ENCODE measurements around the gene SLC2A1.

DNA sequence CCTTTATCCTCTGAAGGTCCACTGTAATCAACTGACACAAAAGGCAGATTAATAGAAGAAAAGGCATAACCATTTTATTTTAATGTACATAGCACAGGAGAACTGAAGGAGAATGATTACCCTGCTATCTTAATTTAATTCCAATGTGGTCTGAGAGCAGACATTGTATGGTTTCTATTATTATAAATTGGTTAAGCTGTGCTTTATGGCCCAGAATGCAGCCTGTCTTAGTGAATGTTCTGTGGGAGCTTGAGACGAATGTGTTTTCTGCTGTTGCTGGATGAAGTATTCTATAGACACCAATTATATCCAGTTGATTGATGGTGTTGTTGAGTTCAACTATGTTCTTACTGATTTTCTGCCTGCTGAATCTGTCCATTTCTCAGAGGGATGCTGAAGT, 25.0 kb upstream of the SLC2A1 start:
- TF ChIP-seq HDAC2 (IDR thresholded peaks at IDR 0.05) = no peak
- TF ChIP-seq, protein P1, sequence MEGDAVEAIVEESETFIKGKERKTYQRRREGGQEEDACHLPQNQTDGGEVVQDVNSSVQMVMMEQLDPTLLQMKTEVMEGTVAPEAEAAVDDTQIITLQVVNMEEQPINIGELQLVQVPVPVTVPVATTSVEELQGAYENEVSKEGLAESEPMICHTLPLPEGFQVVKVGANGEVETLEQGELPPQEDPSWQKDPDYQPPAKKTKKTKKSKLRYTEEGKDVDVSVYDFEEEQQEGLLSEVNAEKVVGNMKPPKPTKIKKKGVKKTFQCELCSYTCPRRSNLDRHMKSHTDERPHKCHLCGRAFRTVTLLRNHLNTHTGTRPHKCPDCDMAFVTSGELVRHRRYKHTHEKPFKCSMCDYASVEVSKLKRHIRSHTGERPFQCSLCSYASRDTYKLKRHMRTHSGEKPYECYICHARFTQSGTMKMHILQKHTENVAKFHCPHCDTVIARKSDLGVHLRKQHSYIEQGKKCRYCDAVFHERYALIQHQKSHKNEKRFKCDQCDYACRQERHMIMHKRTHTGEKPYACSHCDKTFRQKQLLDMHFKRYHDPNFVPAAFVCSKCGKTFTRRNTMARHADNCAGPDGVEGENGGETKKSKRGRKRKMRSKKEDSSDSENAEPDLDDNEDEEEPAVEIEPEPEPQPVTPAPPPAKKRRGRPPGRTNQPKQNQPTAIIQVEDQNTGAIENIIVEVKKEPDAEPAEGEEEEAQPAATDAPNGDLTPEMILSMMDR (IDR thresholded peaks at IDR 0.05 in 2 of 3, conservative IDR thresholded peaks at IDR 0.05 in 1 of 3; ENCODE audit: insufficient read depth in 2 of 3, low read depth in 1 of 3, low read length in 3 of 3) = no peak
- TF ChIP-seq GATAD2A (IDR thresholded peaks at IDR 0.05) = no peak
- TF ChIP-seq, protein P2, sequence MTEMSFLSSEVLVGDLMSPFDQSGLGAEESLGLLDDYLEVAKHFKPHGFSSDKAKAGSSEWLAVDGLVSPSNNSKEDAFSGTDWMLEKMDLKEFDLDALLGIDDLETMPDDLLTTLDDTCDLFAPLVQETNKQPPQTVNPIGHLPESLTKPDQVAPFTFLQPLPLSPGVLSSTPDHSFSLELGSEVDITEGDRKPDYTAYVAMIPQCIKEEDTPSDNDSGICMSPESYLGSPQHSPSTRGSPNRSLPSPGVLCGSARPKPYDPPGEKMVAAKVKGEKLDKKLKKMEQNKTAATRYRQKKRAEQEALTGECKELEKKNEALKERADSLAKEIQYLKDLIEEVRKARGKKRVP (CRISPR knock-in tag; IDR thresholded peaks at IDR 0.05) = no peak
- no peak for TF ChIP-seq CREB1 (IDR thresholded peaks at IDR 0.05)
- TF ChIP-seq CREB1 (CRISPR knock-in tag; IDR thresholded peaks at IDR 0.05) = no peak
- no peak for TF ChIP-seq ZNF311 (CRISPR knock-in tag; IDR thresholded peaks at IDR 0.05)
- TF ChIP-seq, protein P3, sequence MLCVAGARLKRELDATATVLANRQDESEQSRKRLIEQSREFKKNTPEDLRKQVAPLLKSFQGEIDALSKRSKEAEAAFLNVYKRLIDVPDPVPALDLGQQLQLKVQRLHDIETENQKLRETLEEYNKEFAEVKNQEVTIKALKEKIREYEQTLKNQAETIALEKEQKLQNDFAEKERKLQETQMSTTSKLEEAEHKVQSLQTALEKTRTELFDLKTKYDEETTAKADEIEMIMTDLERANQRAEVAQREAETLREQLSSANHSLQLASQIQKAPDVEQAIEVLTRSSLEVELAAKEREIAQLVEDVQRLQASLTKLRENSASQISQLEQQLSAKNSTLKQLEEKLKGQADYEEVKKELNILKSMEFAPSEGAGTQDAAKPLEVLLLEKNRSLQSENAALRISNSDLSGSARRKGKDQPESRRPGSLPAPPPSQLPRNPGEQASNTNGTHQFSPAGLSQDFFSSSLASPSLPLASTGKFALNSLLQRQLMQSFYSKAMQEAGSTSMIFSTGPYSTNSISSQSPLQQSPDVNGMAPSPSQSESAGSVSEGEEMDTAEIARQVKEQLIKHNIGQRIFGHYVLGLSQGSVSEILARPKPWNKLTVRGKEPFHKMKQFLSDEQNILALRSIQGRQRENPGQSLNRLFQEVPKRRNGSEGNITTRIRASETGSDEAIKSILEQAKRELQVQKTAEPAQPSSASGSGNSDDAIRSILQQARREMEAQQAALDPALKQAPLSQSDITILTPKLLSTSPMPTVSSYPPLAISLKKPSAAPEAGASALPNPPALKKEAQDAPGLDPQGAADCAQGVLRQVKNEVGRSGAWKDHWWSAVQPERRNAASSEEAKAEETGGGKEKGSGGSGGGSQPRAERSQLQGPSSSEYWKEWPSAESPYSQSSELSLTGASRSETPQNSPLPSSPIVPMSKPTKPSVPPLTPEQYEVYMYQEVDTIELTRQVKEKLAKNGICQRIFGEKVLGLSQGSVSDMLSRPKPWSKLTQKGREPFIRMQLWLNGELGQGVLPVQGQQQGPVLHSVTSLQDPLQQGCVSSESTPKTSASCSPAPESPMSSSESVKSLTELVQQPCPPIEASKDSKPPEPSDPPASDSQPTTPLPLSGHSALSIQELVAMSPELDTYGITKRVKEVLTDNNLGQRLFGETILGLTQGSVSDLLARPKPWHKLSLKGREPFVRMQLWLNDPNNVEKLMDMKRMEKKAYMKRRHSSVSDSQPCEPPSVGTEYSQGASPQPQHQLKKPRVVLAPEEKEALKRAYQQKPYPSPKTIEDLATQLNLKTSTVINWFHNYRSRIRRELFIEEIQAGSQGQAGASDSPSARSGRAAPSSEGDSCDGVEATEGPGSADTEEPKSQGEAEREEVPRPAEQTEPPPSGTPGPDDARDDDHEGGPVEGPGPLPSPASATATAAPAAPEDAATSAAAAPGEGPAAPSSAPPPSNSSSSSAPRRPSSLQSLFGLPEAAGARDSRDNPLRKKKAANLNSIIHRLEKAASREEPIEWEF (CRISPR knock-in tag; IDR thresholded peaks at IDR 0.05) = no peak
- no peak for TF ChIP-seq TARDBP (IDR thresholded peaks at IDR 0.05)
- TF ChIP-seq, protein P4, sequence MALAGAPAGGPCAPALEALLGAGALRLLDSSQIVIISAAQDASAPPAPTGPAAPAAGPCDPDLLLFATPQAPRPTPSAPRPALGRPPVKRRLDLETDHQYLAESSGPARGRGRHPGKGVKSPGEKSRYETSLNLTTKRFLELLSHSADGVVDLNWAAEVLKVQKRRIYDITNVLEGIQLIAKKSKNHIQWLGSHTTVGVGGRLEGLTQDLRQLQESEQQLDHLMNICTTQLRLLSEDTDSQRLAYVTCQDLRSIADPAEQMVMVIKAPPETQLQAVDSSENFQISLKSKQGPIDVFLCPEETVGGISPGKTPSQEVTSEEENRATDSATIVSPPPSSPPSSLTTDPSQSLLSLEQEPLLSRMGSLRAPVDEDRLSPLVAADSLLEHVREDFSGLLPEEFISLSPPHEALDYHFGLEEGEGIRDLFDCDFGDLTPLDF (CRISPR knock-in tag; IDR thresholded peaks at IDR 0.05) = no peak
- no peak for TF ChIP-seq ASH1L (IDR thresholded peaks at IDR 0.05; ENCODE audit: borderline replicate concordance, low read depth, partially characterized antibody)
- TF ChIP-seq, protein P5, sequence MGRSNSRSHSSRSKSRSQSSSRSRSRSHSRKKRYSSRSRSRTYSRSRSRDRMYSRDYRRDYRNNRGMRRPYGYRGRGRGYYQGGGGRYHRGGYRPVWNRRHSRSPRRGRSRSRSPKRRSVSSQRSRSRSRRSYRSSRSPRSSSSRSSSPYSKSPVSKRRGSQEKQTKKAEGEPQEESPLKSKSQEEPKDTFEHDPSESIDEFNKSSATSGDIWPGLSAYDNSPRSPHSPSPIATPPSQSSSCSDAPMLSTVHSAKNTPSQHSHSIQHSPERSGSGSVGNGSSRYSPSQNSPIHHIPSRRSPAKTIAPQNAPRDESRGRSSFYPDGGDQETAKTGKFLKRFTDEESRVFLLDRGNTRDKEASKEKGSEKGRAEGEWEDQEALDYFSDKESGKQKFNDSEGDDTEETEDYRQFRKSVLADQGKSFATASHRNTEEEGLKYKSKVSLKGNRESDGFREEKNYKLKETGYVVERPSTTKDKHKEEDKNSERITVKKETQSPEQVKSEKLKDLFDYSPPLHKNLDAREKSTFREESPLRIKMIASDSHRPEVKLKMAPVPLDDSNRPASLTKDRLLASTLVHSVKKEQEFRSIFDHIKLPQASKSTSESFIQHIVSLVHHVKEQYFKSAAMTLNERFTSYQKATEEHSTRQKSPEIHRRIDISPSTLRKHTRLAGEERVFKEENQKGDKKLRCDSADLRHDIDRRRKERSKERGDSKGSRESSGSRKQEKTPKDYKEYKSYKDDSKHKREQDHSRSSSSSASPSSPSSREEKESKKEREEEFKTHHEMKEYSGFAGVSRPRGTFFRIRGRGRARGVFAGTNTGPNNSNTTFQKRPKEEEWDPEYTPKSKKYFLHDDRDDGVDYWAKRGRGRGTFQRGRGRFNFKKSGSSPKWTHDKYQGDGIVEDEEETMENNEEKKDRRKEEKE (IDR thresholded peaks at IDR 0.05; ENCODE audit: borderline replicate concordance in 1 of 2, control insufficient read depth in 1 of 2, low read depth in 2 of 2, low read length in 1 of 2) = no peak
- no peak for TF ChIP-seq POLR2AphosphoS5 (IDR thresholded peaks at IDR 0.05; ENCODE audit: control insufficient read depth, insufficient read depth, low read depth, low read length)
- TF ChIP-seq, protein P6, sequence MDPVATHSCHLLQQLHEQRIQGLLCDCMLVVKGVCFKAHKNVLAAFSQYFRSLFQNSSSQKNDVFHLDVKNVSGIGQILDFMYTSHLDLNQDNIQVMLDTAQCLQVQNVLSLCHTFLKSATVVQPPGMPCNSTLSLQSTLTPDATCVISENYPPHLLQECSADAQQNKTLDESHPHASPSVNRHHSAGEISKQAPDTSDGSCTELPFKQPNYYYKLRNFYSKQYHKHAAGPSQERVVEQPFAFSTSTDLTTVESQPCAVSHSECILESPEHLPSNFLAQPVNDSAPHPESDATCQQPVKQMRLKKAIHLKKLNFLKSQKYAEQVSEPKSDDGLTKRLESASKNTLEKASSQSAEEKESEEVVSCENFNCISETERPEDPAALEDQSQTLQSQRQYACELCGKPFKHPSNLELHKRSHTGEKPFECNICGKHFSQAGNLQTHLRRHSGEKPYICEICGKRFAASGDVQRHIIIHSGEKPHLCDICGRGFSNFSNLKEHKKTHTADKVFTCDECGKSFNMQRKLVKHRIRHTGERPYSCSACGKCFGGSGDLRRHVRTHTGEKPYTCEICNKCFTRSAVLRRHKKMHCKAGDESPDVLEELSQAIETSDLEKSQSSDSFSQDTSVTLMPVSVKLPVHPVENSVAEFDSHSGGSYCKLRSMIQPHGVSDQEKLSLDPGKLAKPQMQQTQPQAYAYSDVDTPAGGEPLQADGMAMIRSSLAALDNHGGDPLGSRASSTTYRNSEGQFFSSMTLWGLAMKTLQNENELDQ (CRISPR knock-in tag; IDR thresholded peaks at IDR 0.05; ENCODE audit: borderline replicate concordance) = no peak
